GM18868 (cell line): ENCODE measurements around the gene MAP3K12.
"Not testable (repeated sequence)": the region's sequence is repeated elsewhere in the genome, so short reads cannot be mapped to it uniquely, and the experiment has no call there.

Source experiments
- ATAC-seq: cut with Tn5 transposase; IDR thresholded peaks from one replicate; pipeline ENCODE4 v1.9.1; 2021; ENCODE audit warnings: mild to moderate bottlenecking, moderate library complexity; ENCODE audit not compliant: unreplicated experiment

The MAP3K12 gene

GRCh38 chr12:53499266-53500141 lies at the start of gene MAP3K12:
TSS of gene MAP3K12 (minus strand) at chr12:53499458. CDS start at chr12:53487391, 12,067 bp downstream.
- no peak for ATAC-seq

DNA sequence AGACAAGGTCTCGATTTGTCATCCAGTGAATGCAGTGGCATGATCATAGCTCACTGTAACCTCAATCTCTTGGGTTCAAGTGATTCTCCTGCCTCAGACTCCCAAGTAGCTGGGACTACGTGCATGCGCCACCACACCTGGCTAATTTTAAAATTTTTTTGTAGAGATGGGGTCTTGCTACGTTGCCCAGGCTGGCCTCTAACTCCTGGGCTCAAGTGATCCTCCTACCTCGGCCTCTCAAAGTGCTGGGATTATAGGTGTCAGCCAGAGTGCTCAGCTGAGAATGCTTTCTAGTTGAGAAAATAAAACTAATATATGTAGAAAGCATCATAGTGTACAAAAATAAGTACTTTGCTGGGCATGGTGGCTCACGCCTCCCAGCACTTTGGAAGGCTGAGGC lies 49.1 kb upstream of the MAP3K12 start:
- not testable (repeated sequence) for ATAC-seq

DNA sequence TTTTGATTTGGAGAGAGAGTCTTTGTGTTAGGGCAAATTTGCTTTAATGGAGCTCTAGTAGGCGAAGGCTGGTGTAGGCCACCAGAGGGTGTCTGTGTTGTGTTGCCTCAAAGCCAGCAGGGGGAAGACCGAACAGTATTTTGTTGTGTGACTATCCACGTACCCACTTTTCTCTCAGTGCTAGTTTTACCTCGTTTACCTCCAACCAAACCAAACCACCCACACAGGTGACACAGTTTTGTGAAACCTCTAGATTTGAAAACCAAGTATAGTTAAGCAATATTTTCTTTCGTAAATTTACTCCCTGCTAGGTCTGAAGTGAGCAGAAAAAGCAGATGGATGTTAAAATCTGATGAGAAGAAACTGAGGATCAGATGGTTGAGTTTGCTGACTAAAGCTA lies 44.3 kb upstream of the MAP3K12 start:
- ATAC-seq = peak; percentile 87

DNA sequence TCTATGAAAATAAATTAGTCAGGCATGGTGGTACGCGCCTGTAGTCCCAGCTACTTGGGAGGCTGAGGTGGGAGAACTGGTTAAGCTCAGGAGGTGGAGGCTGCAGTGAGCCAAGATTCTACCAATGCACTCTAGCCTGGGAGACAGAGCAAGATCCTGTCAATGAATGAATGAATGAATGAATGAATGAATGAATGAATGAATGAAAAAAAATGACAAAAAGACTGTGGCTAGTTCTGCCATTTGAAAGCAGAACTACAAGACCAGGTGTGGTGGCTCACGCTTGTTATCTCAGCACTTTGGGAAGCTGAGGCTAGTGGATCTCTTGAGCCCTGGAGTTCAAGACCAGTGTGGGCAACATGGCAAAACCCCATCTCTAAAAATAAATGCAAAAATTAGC lies 40.3 kb upstream of the MAP3K12 start:
- no peak for ATAC-seq

DNA sequence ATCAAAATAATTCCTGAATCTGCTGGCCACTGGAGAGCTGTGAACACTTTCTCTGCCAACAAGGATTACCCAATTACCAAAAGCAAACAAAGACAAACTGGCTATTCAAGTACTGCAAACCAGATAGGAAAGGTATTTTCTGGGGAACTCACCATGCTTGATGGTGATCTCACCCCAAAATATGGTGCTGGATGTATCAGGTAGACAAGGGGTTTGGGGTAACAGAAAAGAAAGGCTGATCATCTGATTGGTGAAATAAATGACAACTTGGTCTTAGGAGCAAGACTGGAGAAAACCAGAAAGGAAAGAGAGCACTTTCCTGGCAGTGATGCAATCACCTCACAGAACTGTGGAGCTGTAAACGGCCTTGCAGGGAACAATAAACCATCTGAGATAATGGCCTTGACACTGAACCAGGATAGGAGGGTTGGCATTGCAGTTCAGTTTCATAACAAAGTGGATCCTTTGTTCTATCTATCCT lies 39.0 kb upstream of the MAP3K12 start:
- ATAC-seq = no peak

GRCh38 chr12:53536962-53537361 lies 37.7 kb upstream of the MAP3K12 start:
- ATAC-seq = no peak

DNA sequence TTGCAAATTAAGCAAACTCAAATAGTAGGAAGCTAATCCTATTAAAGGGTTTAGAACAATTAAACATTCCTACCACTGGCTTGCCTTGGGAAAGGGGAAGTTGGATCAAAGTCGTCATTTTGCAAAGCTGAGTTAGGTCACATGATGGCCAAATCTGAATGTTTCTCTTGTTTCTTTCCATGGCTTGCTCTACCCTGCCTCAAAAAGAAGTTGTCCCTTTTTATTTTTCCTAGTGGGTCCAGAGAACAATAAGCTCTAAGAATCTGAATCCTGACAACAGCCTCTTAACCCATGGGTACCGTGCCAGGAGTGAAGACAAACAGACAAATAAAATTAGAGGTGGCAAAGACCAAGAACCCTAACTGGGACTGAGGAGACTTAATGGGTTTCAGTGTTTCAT lies 34.2 kb upstream of the MAP3K12 start:
- no peak for ATAC-seq

DNA sequence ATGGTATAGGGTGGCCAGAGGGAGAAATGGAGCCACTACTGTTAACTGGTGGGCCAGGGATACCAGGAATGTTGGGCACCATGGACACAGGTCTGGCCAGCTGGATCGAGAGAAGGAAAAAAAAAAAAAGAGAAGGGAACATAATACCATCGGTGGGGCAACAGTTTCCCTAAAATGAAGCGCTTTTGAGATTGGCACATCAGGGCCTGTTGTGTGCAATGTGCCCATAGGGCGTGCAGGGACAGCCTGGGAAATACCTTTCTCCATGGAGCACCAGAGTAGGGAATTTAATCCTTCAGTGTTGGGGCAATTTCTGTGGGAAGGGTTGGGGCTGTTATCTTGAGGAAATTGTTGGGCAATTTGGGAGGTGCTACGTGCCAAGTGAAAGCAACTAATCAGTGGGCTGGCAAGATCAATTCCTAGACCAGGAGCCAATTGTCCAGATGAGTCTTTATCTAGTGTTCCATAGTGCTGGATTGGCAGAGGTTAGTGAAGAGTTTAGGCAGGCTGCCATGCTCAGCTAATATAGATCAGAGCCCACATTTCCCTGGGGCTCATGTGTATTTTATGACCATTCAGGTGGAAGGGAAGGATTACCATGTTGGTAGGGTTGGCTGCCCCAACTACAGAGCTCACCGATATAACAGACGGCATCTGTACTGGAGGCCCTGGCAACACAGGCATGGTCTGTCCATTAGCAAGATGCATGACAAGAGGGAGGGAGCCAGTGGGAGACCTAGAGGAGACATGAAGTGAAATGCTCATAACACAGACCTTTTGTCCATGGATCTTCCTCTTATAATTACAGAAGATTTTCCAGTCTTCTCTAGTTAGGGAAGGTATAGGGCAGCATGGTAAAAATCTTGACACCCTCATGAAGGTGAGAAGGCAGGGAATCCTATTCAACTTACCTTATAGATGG lies 33.5 kb upstream of the MAP3K12 start:
- ATAC-seq = no peak

DNA sequence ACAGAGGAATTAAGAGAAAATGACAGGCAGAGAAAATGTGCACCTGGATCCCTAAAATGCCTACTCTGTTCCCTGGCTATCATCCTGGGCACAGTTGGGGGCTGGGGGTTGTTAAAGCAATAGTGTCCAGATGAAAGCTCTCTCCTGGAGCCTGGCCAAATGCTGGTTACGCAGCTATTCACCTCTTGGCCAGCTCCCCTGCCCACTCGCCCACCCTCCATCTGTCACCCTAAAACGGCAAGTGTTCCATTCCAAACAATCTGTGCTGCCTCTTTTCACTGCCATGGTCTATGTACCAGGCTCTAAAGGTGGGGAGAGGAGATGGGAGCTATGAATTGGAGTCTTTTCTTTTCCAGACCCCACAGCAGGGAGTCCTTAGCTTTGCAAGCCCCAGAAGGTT lies 32.8 kb upstream of the MAP3K12 start:
- ATAC-seq = no peak

GRCh38 chr12:53530920-53531319 lies 31.7 kb upstream of the MAP3K12 start:
- no peak for ATAC-seq

DNA sequence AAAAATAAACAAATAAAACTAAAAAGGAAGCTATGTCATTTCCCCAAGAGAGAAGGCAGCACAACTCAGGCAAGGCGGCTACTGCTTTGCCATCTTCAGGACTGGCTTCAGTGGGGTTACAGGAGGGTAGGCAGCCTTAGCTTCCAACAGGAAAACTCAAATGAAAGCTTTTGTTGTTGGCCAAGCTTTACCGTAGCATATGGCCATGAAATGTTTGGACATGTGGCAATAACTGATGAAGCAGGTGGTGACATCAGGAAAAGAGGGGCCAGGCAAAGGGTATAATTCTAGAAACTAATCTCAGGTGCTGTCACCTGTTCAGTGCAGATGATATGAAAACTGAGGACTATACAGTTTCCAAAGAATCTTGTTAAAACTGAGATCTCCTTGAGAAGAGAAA lies 30.8 kb upstream of the MAP3K12 start:
- ATAC-seq = no peak

DNA sequence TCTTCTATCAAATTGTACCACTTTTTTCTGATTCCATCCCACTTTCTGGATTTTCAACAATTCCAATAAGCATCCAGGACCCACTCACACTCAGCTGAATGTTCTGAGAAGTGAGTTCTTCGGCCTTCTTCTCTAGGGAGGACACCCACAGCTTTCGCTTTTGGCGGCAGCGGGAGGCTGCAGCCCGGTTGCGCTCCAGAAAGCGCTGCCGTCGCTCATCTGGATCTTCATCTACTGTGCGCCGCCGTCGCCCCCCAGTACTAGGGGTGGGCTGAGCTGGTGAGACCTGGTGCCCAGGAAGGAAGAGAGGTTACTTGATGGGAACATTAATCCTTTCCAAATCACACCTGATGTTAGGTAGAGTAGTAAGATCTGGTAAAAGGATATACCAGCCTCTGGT lies 25.2 kb upstream of the MAP3K12 start:
- no peak for ATAC-seq

- ATAC-seq = no peak
These were observed 23.9 kb upstream of the MAP3K12 start for GRCh38 chr12:53523131-53523530.

GRCh38 chr12:53518381-53518780 lies 19.1 kb upstream of the MAP3K12 start:
- ATAC-seq = no peak

DNA sequence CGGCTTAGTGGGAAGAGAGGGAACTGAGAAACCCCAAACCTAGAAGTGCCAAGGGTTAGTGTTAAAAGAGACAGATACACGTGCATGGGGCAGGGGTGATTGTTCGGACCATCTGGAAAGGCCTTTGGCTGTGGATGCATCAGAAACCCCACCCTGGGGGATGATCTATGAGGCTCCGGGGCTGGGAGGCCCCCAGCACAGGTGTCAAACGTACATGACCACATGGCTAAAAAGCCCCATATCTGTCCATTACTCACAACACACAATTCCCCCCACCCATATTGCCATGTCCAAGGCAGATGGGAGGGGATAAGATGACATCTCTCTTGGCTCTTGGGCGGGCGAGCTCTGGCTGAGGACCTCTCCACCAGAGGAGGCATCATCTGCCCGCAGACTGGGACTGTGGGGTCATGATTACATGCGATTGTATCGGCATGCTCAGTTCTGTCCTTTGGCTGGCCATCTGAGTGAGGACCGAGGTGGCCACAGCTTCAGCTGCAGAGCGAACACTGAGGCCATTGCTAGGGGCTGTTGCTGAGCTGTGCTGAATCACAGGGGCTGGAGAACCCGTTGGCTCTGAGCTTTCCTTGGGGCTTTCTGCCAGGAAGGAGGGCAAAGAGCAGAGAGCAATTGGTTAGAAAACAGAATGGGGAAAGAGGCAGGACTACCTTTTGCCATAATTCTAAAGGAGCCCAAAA lies 17.6 kb upstream of the MAP3K12 start:
- ATAC-seq = no peak

- ATAC-seq = no peak
These were observed 16.0 kb upstream of the MAP3K12 start for GRCh38 chr12:53515291-53515680.

GRCh38 chr12:53514628-53515290 lies 15.5 kb upstream of the MAP3K12 start:
- no peak for ATAC-seq

DNA sequence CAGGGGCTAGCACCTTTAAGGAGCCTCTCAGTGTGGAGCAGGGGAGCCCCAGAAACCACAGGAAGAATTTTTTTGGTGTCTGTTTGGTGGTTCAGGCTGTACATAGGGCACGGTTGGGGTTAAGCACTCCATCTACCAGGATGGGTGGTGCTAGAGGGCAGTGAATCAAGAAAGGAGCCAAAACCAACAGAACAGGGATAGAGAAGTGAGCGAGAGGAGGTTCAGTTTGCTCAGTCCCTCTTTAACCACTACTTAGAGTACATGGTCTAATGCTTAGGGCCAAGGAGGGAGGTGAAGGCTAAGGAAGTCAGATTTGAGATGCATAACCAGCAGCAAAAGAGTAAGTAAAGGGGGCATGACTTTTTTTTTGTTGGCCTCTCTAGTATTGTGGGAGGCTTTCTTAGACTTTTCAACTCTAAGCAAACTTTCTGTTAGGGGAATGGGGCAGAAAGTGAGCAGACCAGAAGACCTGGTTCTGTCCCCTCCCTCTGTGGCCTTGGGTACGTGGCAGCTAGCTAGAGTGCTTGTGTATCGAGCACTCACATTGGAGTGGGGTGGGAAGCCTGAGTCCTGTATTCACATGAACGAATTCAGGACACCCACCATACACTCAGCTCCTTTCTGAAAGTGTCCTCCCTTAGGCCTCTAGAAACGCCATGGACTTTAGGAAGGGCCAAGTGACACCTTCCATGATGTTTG lies 14.6 kb upstream of the MAP3K12 start:
- ATAC-seq = no peak

DNA sequence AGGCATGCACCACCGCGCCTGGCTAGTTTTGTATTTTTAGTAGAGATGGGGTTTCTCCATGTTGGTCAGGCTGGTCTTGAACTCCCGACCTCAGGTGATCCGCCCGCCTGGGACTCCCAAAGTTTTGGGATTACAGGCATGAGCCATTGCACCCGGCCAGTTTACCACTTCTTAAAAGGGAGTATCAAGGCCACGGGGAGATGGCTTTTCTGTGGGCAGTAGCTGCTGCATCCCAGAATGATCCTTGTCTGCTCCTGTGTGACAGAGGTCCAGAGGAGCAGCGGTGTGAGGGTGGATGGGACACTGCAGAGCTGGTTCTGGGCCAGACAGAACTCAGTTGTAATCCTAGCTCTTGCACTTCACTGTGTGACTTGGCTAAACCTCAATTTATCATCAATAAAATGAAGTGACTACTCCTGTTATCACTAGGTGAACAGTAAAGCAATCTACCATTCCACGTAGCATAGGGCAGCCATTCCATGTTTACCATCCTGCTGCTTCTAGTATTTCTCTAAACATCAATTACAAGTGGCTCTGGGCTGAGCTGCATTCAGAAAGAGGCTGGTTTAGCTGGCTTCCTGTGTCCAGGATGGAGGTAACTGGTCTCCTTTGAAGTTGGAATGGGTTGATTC lies 11.0 kb upstream of the MAP3K12 start:
- no peak for ATAC-seq
